A673 (cell line): ENCODE data around the gene UBA52.
A peak's percentile ranks its signal among the peaks of the same experiment; 100 is the strongest.

ENCODE experiments used
- CTCF ChIP-seq: fragments of 300-800, 200-600 bp; sonication (generic); conservative IDR thresholded peaks from 2 replicates; pipeline ENCODE4 v1.5.1; 2017; ENCODE audit warnings: low read depth, mild to moderate bottlenecking, antibody characterized with exemption, low read length, moderate library complexity, mixed read lengths
- EZH2 ChIP-seq: fragments of 200-600 bp; sonication (generic); IDR thresholded peaks from 2 replicates; pipeline ENCODE4 v1.6.1; 2017; ENCODE audit warnings: borderline replicate concordance, low read depth, mild to moderate bottlenecking, mixed read lengths, antibody characterized with exemption, low read length; ENCODE audit not compliant: poor library complexity, severe bottlenecking

GRCh38 chr19:18605546-18606280 is 34.1 kb downstream of the UBA52 start:
- TF ChIP-seq CTCF (peak; percentile 25; the same call in 1 of the 2 replicates), EZH2 (no peak)
